DMS79 (cell line): Measurements from ENCODE around the gene PPP1R12B.
"Not testable (repeated sequence)": the region's sequence is repeated elsewhere in the genome, so short reads cannot be mapped to it uniquely, and the experiment has no call there.

Experiments
- DNase-seq: peaks from one replicate; lab custom pipeline; 2025; lab: John Stamatoyannopoulos, UW

PPP1R12B gene

GRCh38 chr1:202452508-202452907 lies 104.0 kb downstream of the PPP1R12B start:
- DNase-seq, result no peak

GRCh38 chr1:202456372-202457169 lies 108.1 kb downstream of the PPP1R12B start:
- DNase-seq, result not testable (repeated sequence)

GRCh38 chr1:202458651-202459050 lies 110.2 kb downstream of the PPP1R12B start:
- peak; percentile 80 for DNase-seq

GRCh38 chr1:202459470-202460142 lies 111.1 kb downstream of the PPP1R12B start:
- DNase-seq, result not testable (repeated sequence)

GRCh38 chr1:202460143-202460495 lies 111.6 kb downstream of the PPP1R12B start:
- not testable (repeated sequence) for DNase-seq

GRCh38 chr1:202462342-202463076 lies 114.0 kb downstream of the PPP1R12B start:
- peak; percentile 94 for DNase-seq

- DNase-seq, result peak; percentile 34
Observed at GRCh38 chr1:202464153-202464742, 115.7 kb downstream of the PPP1R12B start.

- DNase-seq, result not testable (repeated sequence)
Observed at GRCh38 chr1:202465644-202466270, 117.3 kb downstream of the PPP1R12B start.

GRCh38 chr1:202466339-202466738 lies 117.8 kb downstream of the PPP1R12B start:
- not testable (repeated sequence) for DNase-seq

GRCh38 chr1:202467381-202467780 lies 118.9 kb downstream of the PPP1R12B start:
- DNase-seq, result not testable (repeated sequence)

- DNase-seq, result not testable (repeated sequence)
Observed at GRCh38 chr1:202468695-202469094, 120.2 kb downstream of the PPP1R12B start.

GRCh38 chr1:202469123-202469522 lies 120.6 kb downstream of the PPP1R12B start:
- not testable (repeated sequence) for DNase-seq

GRCh38 chr1:202471246-202471645 lies 122.7 kb downstream of the PPP1R12B start:
- no peak for DNase-seq

GRCh38 chr1:202472347-202473124 lies 124.0 kb downstream of the PPP1R12B start:
- not testable (repeated sequence) for DNase-seq

GRCh38 chr1:202473266-202474045 lies 125.0 kb downstream of the PPP1R12B start:
- DNase-seq, result peak; percentile 62

GRCh38 chr1:202479661-202480060 lies 131.2 kb downstream of the PPP1R12B start:
- DNase-seq, result not testable (repeated sequence)

- not testable (repeated sequence) for DNase-seq
Observed at GRCh38 chr1:202480640-202481039, 132.1 kb downstream of the PPP1R12B start.

GRCh38 chr1:202483362-202483761 lies 134.9 kb downstream of the PPP1R12B start:
- not testable (repeated sequence) for DNase-seq

GRCh38 chr1:202484032-202484431 lies 135.5 kb downstream of the PPP1R12B start:
- not testable (repeated sequence) for DNase-seq

- not testable (repeated sequence) for DNase-seq
Observed at GRCh38 chr1:202484820-202485219, 136.3 kb downstream of the PPP1R12B start.
